Neural cell (in vitro differentiated cells): ENCODE data around the gene PGAP1.

Experiments used
- EP300 ChIP-seq: fragments of 450-650 bp; conservative IDR thresholded peaks from 2 replicates; pipeline ENCODE4 v1.6.1; 2014; ENCODE audit warnings: antibody characterized with exemption, mild to moderate bottlenecking, moderate library complexity; ENCODE audit not compliant: poor library complexity, severe bottlenecking
- EZH2 ChIP-seq: fragments of 200-600, 300-800 bp; shearing (Covaris generic), sonication (generic); IDR thresholded peaks from 2 replicates; pipeline ENCODE4 v1.6.1; 2014; ENCODE audit warnings: antibody characterized with exemption, low read length, borderline replicate concordance, mild to moderate bottlenecking; ENCODE audit not compliant: insufficient read depth, poor library complexity, severe bottlenecking
- MXI1 ChIP-seq: fragments of 450-650 bp; conservative IDR thresholded peaks from 2 replicates; pipeline ENCODE4 v1.6.1; 2014; ENCODE audit warnings: antibody characterized with exemption, mild to moderate bottlenecking; ENCODE audit not compliant: poor library complexity, severe bottlenecking
- POLR2AphosphoS5 ChIP-seq: IDR thresholded peaks from 2 replicates; pipeline ENCODE4 v1.6.1; 2012
- RAD21 ChIP-seq: fragments of 450-650 bp; conservative IDR thresholded peaks from 2 replicates; pipeline ENCODE4 v1.6.1; 2014; ENCODE audit warnings: antibody characterized with exemption, mild to moderate bottlenecking, moderate library complexity
- SMC3 ChIP-seq: fragments of 450-650 bp; conservative IDR thresholded peaks from 2 replicates; pipeline ENCODE4 v1.6.1; 2014; ENCODE audit warnings: antibody characterized with exemption, mild to moderate bottlenecking, moderate library complexity; ENCODE audit not compliant: poor library complexity
- TAF1 ChIP-seq: IDR thresholded peaks from 2 replicates; pipeline ENCODE4 v1.6.1; 2012; ENCODE audit warnings: low read depth
- TF ChIP-seq, protein P1 (sequence below): fragments of 450-650 bp; IDR thresholded peaks from 2 replicates; pipeline ENCODE4 v1.5.1; 2014; ENCODE audit warnings: antibody characterized with exemption, mild to moderate bottlenecking, moderate library complexity; ENCODE audit not compliant: poor library complexity, severe bottlenecking

DNA sequence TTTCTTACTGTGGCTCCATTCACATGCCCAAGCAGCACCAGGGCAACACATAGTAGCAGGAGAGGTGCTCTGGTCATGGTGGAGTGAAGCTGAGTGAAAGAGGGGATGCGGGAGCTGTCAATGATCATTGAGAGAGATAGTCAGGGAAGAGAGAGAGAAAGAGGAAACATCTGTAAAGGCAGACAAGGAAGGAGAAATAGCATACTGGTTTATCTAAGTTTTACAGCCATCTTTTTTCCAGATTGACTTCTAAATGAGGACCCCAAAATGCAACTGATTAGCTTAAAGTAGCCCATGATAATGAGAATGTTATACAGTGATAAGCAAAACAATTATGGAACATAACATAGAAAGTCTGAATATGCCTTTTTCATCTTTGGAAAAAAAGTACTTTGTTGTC lies 117.2 kb downstream of the PGAP1 start, which contains the start of gene C2orf66:
- TF ChIP-seq, protein P1, sequence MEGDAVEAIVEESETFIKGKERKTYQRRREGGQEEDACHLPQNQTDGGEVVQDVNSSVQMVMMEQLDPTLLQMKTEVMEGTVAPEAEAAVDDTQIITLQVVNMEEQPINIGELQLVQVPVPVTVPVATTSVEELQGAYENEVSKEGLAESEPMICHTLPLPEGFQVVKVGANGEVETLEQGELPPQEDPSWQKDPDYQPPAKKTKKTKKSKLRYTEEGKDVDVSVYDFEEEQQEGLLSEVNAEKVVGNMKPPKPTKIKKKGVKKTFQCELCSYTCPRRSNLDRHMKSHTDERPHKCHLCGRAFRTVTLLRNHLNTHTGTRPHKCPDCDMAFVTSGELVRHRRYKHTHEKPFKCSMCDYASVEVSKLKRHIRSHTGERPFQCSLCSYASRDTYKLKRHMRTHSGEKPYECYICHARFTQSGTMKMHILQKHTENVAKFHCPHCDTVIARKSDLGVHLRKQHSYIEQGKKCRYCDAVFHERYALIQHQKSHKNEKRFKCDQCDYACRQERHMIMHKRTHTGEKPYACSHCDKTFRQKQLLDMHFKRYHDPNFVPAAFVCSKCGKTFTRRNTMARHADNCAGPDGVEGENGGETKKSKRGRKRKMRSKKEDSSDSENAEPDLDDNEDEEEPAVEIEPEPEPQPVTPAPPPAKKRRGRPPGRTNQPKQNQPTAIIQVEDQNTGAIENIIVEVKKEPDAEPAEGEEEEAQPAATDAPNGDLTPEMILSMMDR: no peak
- TF ChIP-seq EP300 (no peak), TAF1 (no peak), POLR2AphosphoS5 (no peak), EZH2 (no peak), RAD21 (no peak), MXI1 (no peak), SMC3 (no peak)
